ENCODE measurements around the gene PPP1R18.
"Not testable (repeated sequence)": the region's sequence is repeated elsewhere in the genome, so short reads cannot be mapped to it uniquely, and the experiment has no call there.

PPP1R18 gene

GRCh38 chr6:30723159-30723842 lies 36.9 kb upstream of the PPP1R18 start:
- H3K27me3 ChIP-seq (ENCODE audit: control insufficient read depth in 3 of 3, insufficient read depth in 3 of 3, low read depth in 1 of 3, low read length in 3 of 3); H4K8ac ChIP-seq (ENCODE audit: low read depth, low read length); H2BK12ac ChIP-seq (ENCODE audit: low read length); H3K14ac ChIP-seq (ENCODE audit: low read length); H3K9ac ChIP-seq (ENCODE audit: low read depth, low read length, poor library complexity); H3K23ac ChIP-seq (ENCODE audit: low read depth, low read length, poor library complexity); H2BK5ac ChIP-seq (ENCODE audit: low read length); H3K4ac ChIP-seq (ENCODE audit: low read length); H4K91ac ChIP-seq (ENCODE audit: low read depth, low read length, poor library complexity); H2AK5ac ChIP-seq (ENCODE audit: low read depth, low read length); H2BK15ac ChIP-seq (ENCODE audit: low read length); H3K18ac ChIP-seq (ENCODE audit: low read length); H2AFZ ChIP-seq (ENCODE audit: low read length); H3K79me1 ChIP-seq (ENCODE audit: low read depth, low read length); H2BK120ac ChIP-seq (ENCODE audit: low read depth, low read length); H3K27ac ChIP-seq (replicated peaks; ENCODE audit: low read length); DNase-seq (ENCODE audit: low spot score); H3K9me3 ChIP-seq (replicated peaks in 1 of 2; ENCODE audit: control insufficient read depth in 2 of 2, insufficient read depth in 1 of 2, low read depth in 1 of 2, low read length in 2 of 2): not testable (repeated sequence)
- WGBS, 2 donors (ENCODE audit: extremely low coverage in 2 of 2, insufficient read length in 2 of 2, insufficient replicate concordance in 1 of 2) = no CpG with 5 or more reads among the region's 16 CpGs
- Histone ChIP-seq H3K4me2 (ENCODE audit: insufficient read depth, low read length, poor library complexity, severe bottlenecking) (peak overlapping the region; percentile 14), H3K36me3 (replicated peaks in 1 of 2; ENCODE audit: control insufficient read depth in 2 of 2, insufficient read depth in 2 of 2, low read length in 2 of 2) (peaks cover 43 to 62% of the 10 kb centered on the region in 2 donors), H3K4me3 (ENCODE audit: low read length in 2 of 2) (peak overlapping the region in 1 of 2 donors; percentile 98), H3K4me1 (ENCODE audit: control insufficient read depth in 2 of 2, insufficient read depth in 1 of 2, low read depth in 1 of 2, low read length in 2 of 2) (peaks cover 11 to 24% of the 10 kb centered on the region in 2 donors)

GRCh38 chr6:30722280-30723112 lies 36.1 kb upstream of the PPP1R18 start:
- DNase-seq (ENCODE audit: low spot score) = peak; percentile 81
- Histone ChIP-seq H3K4ac (ENCODE audit: low read length) (no peak overlapping the region), H3K18ac (ENCODE audit: low read length) (no peak overlapping the region), H3K27ac (replicated peaks; ENCODE audit: low read length) (no peak overlapping the region), H2AFZ (ENCODE audit: low read length) (no peak overlapping the region), H4K8ac (ENCODE audit: low read depth, low read length) (no peak overlapping the region), H3K79me1 (ENCODE audit: low read depth, low read length) (peaks cover 8% of the 10 kb centered on the region), H4K91ac (ENCODE audit: low read depth, low read length, poor library complexity) (no peak overlapping the region), H3K9ac (ENCODE audit: low read depth, low read length, poor library complexity) (no peak overlapping the region), H3K14ac (ENCODE audit: low read length) (no peak overlapping the region), H2BK15ac (ENCODE audit: low read length) (no peak overlapping the region), H3K23ac (ENCODE audit: low read depth, low read length, poor library complexity) (peak overlapping the region; percentile 49), H2BK120ac (ENCODE audit: low read depth, low read length) (no peak overlapping the region), H3K9me3 (replicated peaks in 1 of 2; ENCODE audit: control insufficient read depth in 2 of 2, insufficient read depth in 1 of 2, low read depth in 1 of 2, low read length in 2 of 2) (no peaks in the 10 kb centered on the region), H3K4me3 (ENCODE audit: low read length in 2 of 2) (peak overlapping the region; percentile 88 to 98), H3K4me2 (ENCODE audit: insufficient read depth, low read length, poor library complexity, severe bottlenecking) (peak overlapping the region; percentile 69), H2AK5ac (ENCODE audit: low read depth, low read length) (no peak overlapping the region), H2BK5ac (ENCODE audit: low read length) (no peak overlapping the region), H3K4me1 (ENCODE audit: control insufficient read depth in 2 of 2, insufficient read depth in 1 of 2, low read depth in 1 of 2, low read length in 2 of 2) (peaks cover 11 to 24% of the 10 kb centered on the region in 2 donors), H3K36me3 (replicated peaks in 1 of 2; ENCODE audit: control insufficient read depth in 2 of 2, insufficient read depth in 2 of 2, low read length in 2 of 2) (peaks cover 40 to 54% of the 10 kb centered on the region in 2 donors), H3K27me3 (ENCODE audit: control insufficient read depth in 3 of 3, insufficient read depth in 3 of 3, low read depth in 1 of 3, low read length in 3 of 3) (no peaks in the 10 kb centered on the region), H2BK12ac (ENCODE audit: low read length) (no peak overlapping the region)
- no CpG with 5 or more reads among the region's 27 CpGs for WGBS, 2 donors (ENCODE audit: extremely low coverage in 2 of 2, insufficient read length in 2 of 2, insufficient replicate concordance in 1 of 2)

- H2BK120ac ChIP-seq (ENCODE audit: low read depth, low read length); H2BK15ac ChIP-seq (ENCODE audit: low read length); H3K9me3 ChIP-seq (replicated peaks in 1 of 2; ENCODE audit: control insufficient read depth in 2 of 2, insufficient read depth in 1 of 2, low read depth in 1 of 2, low read length in 2 of 2); H3K4ac ChIP-seq (ENCODE audit: low read length); H3K79me1 ChIP-seq (ENCODE audit: low read depth, low read length); H2AK5ac ChIP-seq (ENCODE audit: low read depth, low read length); DNase-seq (ENCODE audit: low spot score); H2AFZ ChIP-seq (ENCODE audit: low read length); H4K91ac ChIP-seq (ENCODE audit: low read depth, low read length, poor library complexity); H3K27me3 ChIP-seq (ENCODE audit: control insufficient read depth in 3 of 3, insufficient read depth in 3 of 3, low read depth in 1 of 3, low read length in 3 of 3); H2BK12ac ChIP-seq (ENCODE audit: low read length); H4K8ac ChIP-seq (ENCODE audit: low read depth, low read length): not testable (repeated sequence)
- H3K23ac ChIP-seq (ENCODE audit: low read depth, low read length, poor library complexity) = peak overlapping the region; percentile 87
- H3K14ac ChIP-seq (ENCODE audit: low read length) = peak overlapping the region; percentile 50
- H3K18ac ChIP-seq (ENCODE audit: low read length) = peak overlapping the region; percentile 90
- H3K4me3 ChIP-seq (ENCODE audit: low read length in 2 of 2) = peak overlapping the region; percentile 88 to 98
- WGBS, 2 donors (ENCODE audit: extremely low coverage in 2 of 2, insufficient read length in 2 of 2, insufficient replicate concordance in 1 of 2) = no CpG with 5 or more reads among the region's 10 CpGs
- peak overlapping the region; percentile 77 for H3K27ac ChIP-seq (replicated peaks; ENCODE audit: low read length)
- peaks cover 40 to 53% of the 10 kb centered on the region in 2 donors for H3K36me3 ChIP-seq (replicated peaks in 1 of 2; ENCODE audit: control insufficient read depth in 2 of 2, insufficient read depth in 2 of 2, low read length in 2 of 2)
- H2BK5ac ChIP-seq (ENCODE audit: low read length) = peak overlapping the region; percentile 89
- H3K9ac ChIP-seq (ENCODE audit: low read depth, low read length, poor library complexity) = peak overlapping the region; percentile 88
- peak overlapping the region; percentile 69 for H3K4me2 ChIP-seq (ENCODE audit: insufficient read depth, low read length, poor library complexity, severe bottlenecking)
- H3K4me1 ChIP-seq (ENCODE audit: control insufficient read depth in 2 of 2, insufficient read depth in 1 of 2, low read depth in 1 of 2, low read length in 2 of 2) = peaks cover 11 to 24% of the 10 kb centered on the region in 2 donors
These were observed 35.5 kb upstream of the PPP1R18 start for GRCh38 chr6:30722025-30722279.
